Neural progenitor cell (in vitro differentiated cells): ENCODE data around the gene KLHL29. TPM values are rescaled to one million over a fixed set of nuclear protein-coding genes. Genes with fewer than 3 reads are reported as not detected.

Source experiments
- DNase-seq: peaks from one replicate; pipeline ENCODE4 v3.0.0-alpha.2; 2016; ENCODE audit warnings: low spot score
- H2AFZ ChIP-seq: fragments of 200-600 bp; sonication (generic); replicated peaks from 2 replicates; pipeline ENCODE4 v1.6.1; 2016; ENCODE audit warnings: antibody characterized with exemption
- H3F3A ChIP-seq: fragments of 200-600 bp; sonication (generic); 2 replicates; pipeline ENCODE4 v1.6.1; 2016; ENCODE audit warnings: antibody characterized with exemption, low read depth
- H3K27ac ChIP-seq: fragments of 200-600 bp; sonication (generic); 2 replicates; pipeline ENCODE4 v1.5.1; 2016; ENCODE audit warnings: mild to moderate bottlenecking
- H3K27me3 ChIP-seq: fragments of 200-600 bp; sonication (generic); 2 replicates; pipeline ENCODE4 v1.6.1; 2016; ENCODE audit warnings: mild to moderate bottlenecking, moderate library complexity
- H3K36me3 ChIP-seq: fragments of 200-600 bp; sonication (generic); 2 replicates; pipeline ENCODE4 v1.5.1; 2016
- H3K4me1 ChIP-seq: fragments of 200-600 bp; sonication (generic); 2 replicates; pipeline ENCODE4 v1.6.1; 2016; ENCODE audit warnings: mixed run types
- H3K4me2 ChIP-seq: fragments of 200-600 bp; sonication (generic); 2 replicates; pipeline ENCODE4 v1.6.1; 2016
- H3K4me3 ChIP-seq: fragments of 200-600 bp; sonication (generic); 2 replicates; pipeline ENCODE4 v1.5.1; 2016
- H3K79me2 ChIP-seq: fragments of 200-600 bp; sonication (generic); 2 replicates; pipeline ENCODE4 v1.6.1; 2016; ENCODE audit warnings: low read depth
- H3K9ac ChIP-seq: fragments of 200-600 bp; sonication (generic); 2 replicates; pipeline ENCODE4 v1.6.1; 2016
- H3K9me3 ChIP-seq: fragments of 200-600 bp; sonication (generic); 2 replicates; pipeline ENCODE4 v1.5.1; 2016; ENCODE audit warnings: low read depth
- H4K20me1 ChIP-seq: fragments of 200-600 bp; sonication (generic); 2 replicates; pipeline ENCODE4 v1.6.1; 2016; ENCODE audit warnings: low read depth
- H3K27ac Mint-ChIP-seq: 3 replicates; pipeline ENCODE4 v1.8.0; 2021; ENCODE audit warnings: mixed read lengths
- H3K27me3 Mint-ChIP-seq: 2 replicates; pipeline ENCODE4 v1.8.0; 2022; ENCODE audit warnings: low read depth, mild to moderate bottlenecking, inconsistent platforms, moderate library complexity, mixed read lengths; ENCODE audit not compliant: insufficient read depth
- H3K36me3 Mint-ChIP-seq: 3 replicates; pipeline ENCODE4 v1.8.0; 2021; ENCODE audit warnings: mixed read lengths
- H3K4me1 Mint-ChIP-seq: 3 replicates; pipeline ENCODE4 v1.8.0; 2021; ENCODE audit warnings: mixed read lengths
- H3K4me3 Mint-ChIP-seq: 3 replicates; pipeline ENCODE4 v1.8.0; 2021; ENCODE audit warnings: mild to moderate bottlenecking, moderate library complexity, mixed read lengths
- H3K9me3 Mint-ChIP-seq: 3 replicates; pipeline ENCODE4 v1.8.0; 2020; ENCODE audit warnings: mixed read lengths
- EZH2 ChIP-seq: fragments of 200-600 bp; sonication (generic); IDR thresholded peaks from 2 replicates; pipeline ENCODE4 v1.6.1; 2017; ENCODE audit warnings: antibody characterized with exemption, mild to moderate bottlenecking, moderate library complexity
- EZH2phosphoT487 ChIP-seq: fragments of 200-600 bp; sonication (generic); IDR thresholded peaks from 2 replicates; pipeline ENCODE4 v1.6.1; 2017; ENCODE audit warnings: antibody characterized with exemption
- total RNA-seq: library from RNA; depleted of rRNA; stranded (reverse); fragments of >200 nt; gene quantifications from 2 replicates; pipeline ENCODE4 v1.2.3, GENCODE V29; 2015; ENCODE audit warnings: low replicate concordance
- TF ChIP-seq, protein P1 (sequence below): fragments of 200-600 bp; sonication (generic); IDR thresholded peaks from 2 replicates; pipeline ENCODE4 v1.5.1; 2017; ENCODE audit warnings: antibody characterized with exemption, mild to moderate bottlenecking

The KLHL29 gene
- total RNA-seq, 1 donor from 2014 or later: 1.6 TPM

DNA sequence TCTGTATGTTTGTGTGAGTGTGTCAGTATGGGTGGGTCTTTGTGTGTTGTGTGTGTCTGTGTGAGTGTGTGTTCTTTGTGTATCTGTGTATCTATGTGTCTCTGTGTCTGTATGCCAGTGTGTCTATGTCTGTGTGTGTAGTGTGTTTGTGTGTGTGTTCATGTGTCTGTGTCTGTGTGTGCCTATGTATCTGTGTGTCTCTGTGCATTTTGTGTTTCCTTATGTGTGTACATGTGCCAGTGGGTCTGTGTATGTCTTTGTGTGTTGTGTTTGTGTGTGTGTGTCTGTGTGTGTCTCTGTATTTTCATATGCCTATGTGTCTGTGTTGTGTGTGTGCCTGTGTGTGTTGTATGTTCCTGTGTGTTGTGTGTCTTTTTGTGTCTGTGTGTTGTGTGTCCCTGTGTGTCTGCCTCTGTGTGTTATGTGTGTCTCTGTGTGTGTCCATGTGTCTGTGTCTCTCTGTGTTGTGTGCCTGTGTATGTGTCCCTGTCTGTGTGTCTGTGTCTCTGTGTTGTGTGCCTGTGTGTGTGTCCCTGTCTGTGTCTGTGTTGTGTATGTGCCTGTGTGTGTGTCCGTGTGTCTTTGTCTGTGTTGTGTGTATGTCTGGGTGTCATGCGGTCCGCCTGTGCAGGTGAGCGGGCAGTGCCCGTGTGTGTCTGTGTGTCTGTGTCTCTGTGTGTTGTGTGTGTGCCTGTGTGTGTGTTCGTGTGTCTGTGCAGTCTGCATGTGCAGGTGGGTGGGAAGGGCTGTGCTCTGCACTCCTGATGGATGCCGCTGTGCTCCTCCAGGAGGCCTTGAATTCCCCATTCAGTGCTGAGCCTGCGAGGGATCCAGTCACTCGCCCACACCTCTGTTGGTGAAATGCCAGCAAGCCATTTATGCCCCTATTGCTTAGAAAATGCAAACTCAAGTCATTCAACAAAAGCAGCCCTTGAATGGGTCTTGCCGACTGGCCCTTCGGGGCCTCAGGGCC lies 37.4 kb downstream of the KLHL29 start:
- no peak for DNase-seq
- Mint-ChIP-seq H3K4me1 (peaks cover 43% of the 10 kb centered on the region), H3K9me3 (no peaks in the 10 kb centered on the region), H3K36me3 (peaks cover 4% of the 10 kb centered on the region), H3K27ac (no peak overlapping the region), H3K27me3 (no peaks in the 10 kb centered on the region), H3K4me3 (no peak overlapping the region)
- Histone ChIP-seq H3K79me2 (no peaks in the 10 kb centered on the region), H3K9ac (no peak overlapping the region), H3K27ac (peak overlapping the region; percentile 54), H3K9me3 (no peaks in the 10 kb centered on the region), H3K4me3 (no peak overlapping the region), H3K27me3 (no peaks in the 10 kb centered on the region), H2AFZ (peak overlapping the region; percentile 88), H4K20me1 (no peaks in the 10 kb centered on the region), H3K4me2 (peak overlapping the region; percentile 50), H3K36me3 (no peaks in the 10 kb centered on the region), H3K4me1 (peaks cover 33% of the 10 kb centered on the region), H3F3A (peaks cover 20% of the 10 kb centered on the region)
- TF ChIP-seq, protein P1, sequence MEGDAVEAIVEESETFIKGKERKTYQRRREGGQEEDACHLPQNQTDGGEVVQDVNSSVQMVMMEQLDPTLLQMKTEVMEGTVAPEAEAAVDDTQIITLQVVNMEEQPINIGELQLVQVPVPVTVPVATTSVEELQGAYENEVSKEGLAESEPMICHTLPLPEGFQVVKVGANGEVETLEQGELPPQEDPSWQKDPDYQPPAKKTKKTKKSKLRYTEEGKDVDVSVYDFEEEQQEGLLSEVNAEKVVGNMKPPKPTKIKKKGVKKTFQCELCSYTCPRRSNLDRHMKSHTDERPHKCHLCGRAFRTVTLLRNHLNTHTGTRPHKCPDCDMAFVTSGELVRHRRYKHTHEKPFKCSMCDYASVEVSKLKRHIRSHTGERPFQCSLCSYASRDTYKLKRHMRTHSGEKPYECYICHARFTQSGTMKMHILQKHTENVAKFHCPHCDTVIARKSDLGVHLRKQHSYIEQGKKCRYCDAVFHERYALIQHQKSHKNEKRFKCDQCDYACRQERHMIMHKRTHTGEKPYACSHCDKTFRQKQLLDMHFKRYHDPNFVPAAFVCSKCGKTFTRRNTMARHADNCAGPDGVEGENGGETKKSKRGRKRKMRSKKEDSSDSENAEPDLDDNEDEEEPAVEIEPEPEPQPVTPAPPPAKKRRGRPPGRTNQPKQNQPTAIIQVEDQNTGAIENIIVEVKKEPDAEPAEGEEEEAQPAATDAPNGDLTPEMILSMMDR: no peak
- TF ChIP-seq EZH2 (no peak), EZH2phosphoT487 (no peak)

DNA sequence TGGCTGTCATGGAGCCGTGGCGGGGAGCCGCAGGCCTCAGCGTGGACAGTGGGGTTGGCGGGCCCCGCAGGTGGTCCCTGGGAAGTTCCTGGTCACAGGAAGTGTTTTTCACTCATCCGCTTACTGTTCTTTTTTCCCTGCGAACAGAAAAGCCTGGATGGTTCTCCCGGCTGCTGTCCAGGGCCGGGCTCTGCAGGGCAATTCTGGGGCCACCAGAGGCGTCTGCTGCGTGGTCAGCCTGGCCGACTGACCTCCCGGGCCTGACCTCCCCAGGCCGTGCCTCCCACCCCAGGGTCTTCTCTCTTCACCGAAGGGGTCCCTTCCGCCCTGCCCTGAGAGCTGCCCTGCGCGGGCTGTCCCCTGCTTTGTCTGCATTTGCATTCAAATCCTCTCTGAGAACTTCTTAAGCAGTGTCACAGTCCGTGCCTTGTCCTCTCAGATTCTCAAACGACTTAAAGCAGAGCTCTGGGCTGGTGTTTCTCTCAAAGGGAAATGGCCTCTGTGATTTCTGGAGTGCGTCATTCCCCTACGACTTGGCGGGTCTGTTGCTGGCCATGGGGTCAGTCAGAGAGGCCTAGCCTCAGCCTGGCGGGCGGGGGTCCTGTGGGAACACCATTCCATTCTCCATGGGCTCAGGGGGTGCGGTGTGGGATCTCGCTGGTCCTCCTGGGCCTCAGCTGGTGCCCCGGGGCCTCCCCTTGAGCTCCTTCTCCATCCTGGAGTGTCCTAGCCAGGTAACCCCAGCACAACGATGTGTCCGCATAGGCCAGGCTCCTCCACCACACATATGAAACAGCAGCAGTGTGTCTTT lies 38.3 kb downstream of the KLHL29 start:
- Histone ChIP-seq H3K27ac (peak overlapping the region; percentile 54), H3K27me3 (no peaks in the 10 kb centered on the region), H3K79me2 (no peaks in the 10 kb centered on the region), H3K4me3 (no peak overlapping the region), H3F3A (peaks cover 20% of the 10 kb centered on the region), H3K36me3 (no peaks in the 10 kb centered on the region), H3K9ac (no peak overlapping the region), H2AFZ (peak overlapping the region; percentile 88), H3K9me3 (no peaks in the 10 kb centered on the region), H3K4me2 (peak overlapping the region; percentile 50), H4K20me1 (no peaks in the 10 kb centered on the region), H3K4me1 (peaks cover 32% of the 10 kb centered on the region)
- Mint-ChIP-seq H3K9me3 (no peaks in the 10 kb centered on the region), H3K27me3 (no peaks in the 10 kb centered on the region), H3K4me1 (peaks cover 35% of the 10 kb centered on the region), H3K4me3 (no peak overlapping the region), H3K36me3 (no peaks in the 10 kb centered on the region), H3K27ac (peak overlapping the region; percentile 90)
- no peak for TF ChIP-seq EZH2
- TF ChIP-seq, protein P1: no peak
- TF ChIP-seq EZH2phosphoT487: no peak
- DNase-seq: peak; percentile 45

DNA sequence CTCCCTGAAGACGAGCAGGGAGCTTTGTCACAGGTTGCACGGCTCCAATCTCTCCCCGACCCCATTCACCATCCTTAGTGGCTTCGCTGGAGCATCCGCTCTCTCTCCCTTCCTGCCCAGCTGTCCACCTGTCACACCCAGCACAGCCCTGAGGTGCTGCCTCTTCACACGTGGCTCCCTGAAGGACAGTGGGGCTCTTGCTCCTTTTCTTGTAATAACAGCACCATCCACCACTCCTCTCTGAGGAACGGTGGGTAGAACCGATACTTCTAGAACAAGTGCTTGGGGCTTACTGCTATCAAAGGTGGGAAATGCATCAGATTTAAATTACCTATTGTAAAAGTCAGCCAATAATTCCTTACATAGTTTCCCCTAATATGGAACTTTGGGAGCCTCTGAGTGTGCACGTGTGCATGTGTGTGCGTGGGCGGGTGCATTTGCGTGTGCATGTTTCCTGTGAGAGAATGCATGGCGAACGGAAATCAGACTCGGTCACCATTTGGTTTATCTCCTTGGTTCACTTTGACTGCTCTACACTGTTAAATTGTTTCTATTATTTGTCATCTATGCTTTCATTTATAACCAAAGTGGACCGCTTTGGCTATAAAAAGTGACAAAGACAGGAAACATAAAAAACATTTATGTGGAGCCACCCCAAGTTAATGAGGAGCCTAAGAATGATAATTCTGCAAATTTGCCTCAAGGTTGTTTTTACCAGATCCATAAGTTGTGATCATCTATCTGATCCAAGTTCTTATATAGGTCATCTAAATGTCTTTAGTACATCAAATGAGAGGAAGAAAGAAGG lies 39.1 kb downstream of the KLHL29 start:
- Histone ChIP-seq H3K27me3 (no peaks in the 10 kb centered on the region), H3K36me3 (no peaks in the 10 kb centered on the region), H3K9ac (no peak overlapping the region), H3K4me2 (no peak overlapping the region), H3K79me2 (no peaks in the 10 kb centered on the region), H3K27ac (no peak overlapping the region), H3K4me3 (no peak overlapping the region), H3K9me3 (no peaks in the 10 kb centered on the region), H3K4me1 (peaks cover 24% of the 10 kb centered on the region), H3F3A (peaks cover 20% of the 10 kb centered on the region), H2AFZ (no peak overlapping the region), H4K20me1 (no peaks in the 10 kb centered on the region)
- no peak for DNase-seq
- H3K4me1 Mint-ChIP-seq: peaks cover 27% of the 10 kb centered on the region
- H3K27ac Mint-ChIP-seq: peak overlapping the region; percentile 64
- H3K9me3 Mint-ChIP-seq: no peaks in the 10 kb centered on the region
- no peak overlapping the region for H3K4me3 Mint-ChIP-seq
- no peak for TF ChIP-seq EZH2
- H3K36me3 Mint-ChIP-seq: no peaks in the 10 kb centered on the region
- H3K27me3 Mint-ChIP-seq: no peaks in the 10 kb centered on the region
